ENCODE results near the gene MPP3. TPM values are rescaled to one million over a fixed set of nuclear protein-coding genes. Genes with fewer than 3 reads are reported as not detected.

Gene MPP3
- total and polyA plus RNA-seq, 10 of the 15 experiments (the other 5 are each of a cell fraction or from before 2014, with no cell fraction given) = not detected

DNA sequence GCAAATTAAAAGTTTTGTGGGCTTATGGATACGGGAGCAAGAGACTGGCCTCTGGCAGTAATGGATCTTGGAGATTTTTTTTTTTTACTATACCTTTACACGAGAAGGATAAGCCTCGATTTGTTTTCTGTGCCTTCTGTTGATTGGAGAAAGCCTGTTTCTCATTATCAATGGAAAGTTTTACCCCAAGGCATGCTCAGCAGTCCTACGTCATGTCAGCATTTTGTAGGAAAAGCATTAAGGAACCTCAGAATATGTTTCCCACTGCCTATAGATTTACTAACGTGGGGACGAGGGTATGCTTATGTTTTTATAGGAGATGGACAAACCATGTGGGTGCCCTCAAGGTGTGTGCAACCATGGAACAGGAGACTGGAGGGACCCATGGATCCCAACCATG is 40.9 kb upstream of the MPP3 start (continued):
- TF ChIP-seq, protein P1, sequence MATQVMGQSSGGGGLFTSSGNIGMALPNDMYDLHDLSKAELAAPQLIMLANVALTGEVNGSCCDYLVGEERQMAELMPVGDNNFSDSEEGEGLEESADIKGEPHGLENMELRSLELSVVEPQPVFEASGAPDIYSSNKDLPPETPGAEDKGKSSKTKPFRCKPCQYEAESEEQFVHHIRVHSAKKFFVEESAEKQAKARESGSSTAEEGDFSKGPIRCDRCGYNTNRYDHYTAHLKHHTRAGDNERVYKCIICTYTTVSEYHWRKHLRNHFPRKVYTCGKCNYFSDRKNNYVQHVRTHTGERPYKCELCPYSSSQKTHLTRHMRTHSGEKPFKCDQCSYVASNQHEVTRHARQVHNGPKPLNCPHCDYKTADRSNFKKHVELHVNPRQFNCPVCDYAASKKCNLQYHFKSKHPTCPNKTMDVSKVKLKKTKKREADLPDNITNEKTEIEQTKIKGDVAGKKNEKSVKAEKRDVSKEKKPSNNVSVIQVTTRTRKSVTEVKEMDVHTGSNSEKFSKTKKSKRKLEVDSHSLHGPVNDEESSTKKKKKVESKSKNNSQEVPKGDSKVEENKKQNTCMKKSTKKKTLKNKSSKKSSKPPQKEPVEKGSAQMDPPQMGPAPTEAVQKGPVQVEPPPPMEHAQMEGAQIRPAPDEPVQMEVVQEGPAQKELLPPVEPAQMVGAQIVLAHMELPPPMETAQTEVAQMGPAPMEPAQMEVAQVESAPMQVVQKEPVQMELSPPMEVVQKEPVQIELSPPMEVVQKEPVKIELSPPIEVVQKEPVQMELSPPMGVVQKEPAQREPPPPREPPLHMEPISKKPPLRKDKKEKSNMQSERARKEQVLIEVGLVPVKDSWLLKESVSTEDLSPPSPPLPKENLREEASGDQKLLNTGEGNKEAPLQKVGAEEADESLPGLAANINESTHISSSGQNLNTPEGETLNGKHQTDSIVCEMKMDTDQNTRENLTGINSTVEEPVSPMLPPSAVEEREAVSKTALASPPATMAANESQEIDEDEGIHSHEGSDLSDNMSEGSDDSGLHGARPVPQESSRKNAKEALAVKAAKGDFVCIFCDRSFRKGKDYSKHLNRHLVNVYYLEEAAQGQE (IDR thresholded peaks at IDR 0.05; ENCODE audit: low read depth, low read length) = no peak
- TF ChIP-seq NFXL1 (IDR thresholded peaks at IDR 0.05; ENCODE audit: borderline replicate concordance) = no peak

DNA sequence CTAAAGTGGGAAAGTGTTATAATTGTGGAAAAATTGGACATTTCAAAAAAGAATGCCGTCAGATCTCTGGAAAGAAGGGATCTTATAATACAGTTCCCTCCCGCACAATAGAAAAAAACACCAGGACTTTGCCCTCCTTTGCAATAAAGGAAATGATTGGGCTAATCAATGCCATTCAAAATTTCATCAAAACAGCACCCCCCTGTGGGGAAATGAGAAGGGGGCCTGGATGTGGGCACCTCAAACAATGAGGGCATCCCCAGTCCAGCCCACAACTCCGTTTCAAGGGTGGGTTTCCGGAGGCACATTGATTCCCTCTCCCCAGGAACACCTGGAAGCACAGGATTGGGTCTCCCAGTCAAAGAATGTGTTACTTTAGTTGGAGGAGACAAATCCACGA is 40.1 kb upstream of the MPP3 start:
- TF ChIP-seq MEF2B (IDR thresholded peaks at IDR 0.05; ENCODE audit: partially characterized antibody, poor library complexity, severe bottlenecking) (no peak), CBX5 (IDR thresholded peaks at IDR 0.05; ENCODE audit: low read depth) (no peak)
- ChIA-PET RAD21 (ENCODE audit: unreplicated experiment) (no interaction called here), CTCF (no interaction called here), POLR2A (no interaction called here), SMC1A (ENCODE audit: uncharacterized antibody, unreplicated experiment) (no interaction called here)
- ATAC-seq = no peak
- Histone ChIP-seq H3K36me3 (ENCODE audit: control insufficient read depth in 2 of 2, insufficient read depth in 2 of 2, low read length in 1 of 2) (no peaks in the 10 kb centered on the region), H3K4me1 (ENCODE audit: control insufficient read depth, insufficient read depth, low read length) (no peaks in the 10 kb centered on the region), H3K9me3 (replicated peaks; ENCODE audit: control insufficient read depth, insufficient read depth, low read length) (no peaks in the 10 kb centered on the region), H4K20me1 (ENCODE audit: control insufficient read depth, insufficient read depth) (no peaks in the 10 kb centered on the region), H3K27ac (ENCODE audit: control insufficient read depth, insufficient read depth) (no peak overlapping the region), H3K79me2 (ENCODE audit: control insufficient read depth, insufficient read depth, low read length) (no peaks in the 10 kb centered on the region), H3K9ac (ENCODE audit: control insufficient read depth, insufficient read depth, low read length) (no peak overlapping the region), H3K27me3 (replicated peaks in 1 of 2; ENCODE audit: control insufficient read depth in 2 of 2, insufficient read depth in 2 of 2, low read length in 1 of 2) (no peaks in the 10 kb centered on the region; a peak in 1 of 4 replicates), H2AFZ (ENCODE audit: control insufficient read depth, low read depth, low read length) (no peak overlapping the region), H3K4me2 (ENCODE audit: control insufficient read depth, insufficient read depth) (no peak overlapping the region), H3K4me3 (no peak overlapping the region)
- FAIRE-seq = no peak
- no peak for DNase-seq (ENCODE audit: low read depth, low spot score)
- WGBS (ENCODE audit: insufficient coverage, insufficient replicate concordance, low lambda C conversion rate, missing lambda C conversion rate) = 38% methylated on average over 5 of the region's 5 CpGs
- no TSS peak for BruUV-seq (replicated peaks)
- intact Hi-C loops (cut with micrococcal nuclease; ENCODE audit: unreplicated experiment) = loop anchor here (10.0 kb wide), 1 partner anchor 122 kb away; no protein-coding TSS in a partner anchor
- in situ Hi-C loops (cut with MboI) = no loop called here

Measured in GM12878 (cell line).